ENCODE results near the gene PDXK. TPM values are rescaled to one million over a fixed set of nuclear protein-coding genes. Genes with fewer than 3 reads are reported as not detected.

PDXK gene
- total and polyA plus RNA-seq, 10 of the 15 experiments (the other 5 are each of a cell fraction or from before 2014, with no cell fraction given): 3.7 to 141 (median 60.0) TPM

DNA sequence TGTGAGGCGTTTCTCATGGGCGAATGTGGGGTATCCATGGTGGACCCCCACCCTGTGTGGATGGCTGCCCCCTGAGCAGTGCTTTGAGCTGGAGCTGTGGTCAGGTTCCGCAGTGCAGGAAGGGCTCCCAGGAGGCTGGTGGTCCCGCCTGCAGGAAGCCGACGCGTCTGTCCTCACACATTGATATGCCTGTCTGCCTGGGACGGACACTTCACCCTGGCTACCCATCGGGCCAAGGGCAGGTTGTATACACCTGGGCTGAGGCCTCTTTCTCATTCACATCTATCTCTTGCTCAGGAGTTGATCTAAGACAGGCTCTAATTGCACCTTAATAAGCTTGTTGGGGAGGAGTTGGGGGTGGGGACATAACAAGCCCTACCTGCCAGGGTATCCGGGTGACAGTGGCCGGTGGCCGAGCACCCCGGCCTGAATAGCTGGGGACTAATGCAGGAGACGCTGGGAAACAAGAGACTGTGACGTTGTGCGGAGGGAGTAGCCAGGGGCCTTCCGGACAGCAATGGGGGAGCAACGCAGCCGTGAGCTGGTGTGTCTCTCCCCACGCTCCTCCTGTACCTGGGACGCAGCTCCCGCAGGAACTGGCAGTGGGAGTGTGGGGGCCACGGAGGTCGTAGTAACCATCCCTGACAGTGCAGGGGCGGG, 21.7 kb downstream of the PDXK start:
- no peaks in the 10 kb centered on the region for H3K4me1 ChIP-seq (ENCODE audit: control insufficient read depth, insufficient read depth, low read length)
- in situ Hi-C loops (cut with MboI): no loop called here
- no TSS peak for BruUV-seq (replicated peaks)
- no peak overlapping the region for H3K4me2 ChIP-seq (ENCODE audit: control insufficient read depth, insufficient read depth)
- 75% methylated on average over 24 of the region's 25 CpGs for WGBS (ENCODE audit: insufficient coverage, insufficient replicate concordance, low lambda C conversion rate, missing lambda C conversion rate)
- SMC1A ChIA-PET (ENCODE audit: uncharacterized antibody, unreplicated experiment): no interaction called here
- no peaks in the 10 kb centered on the region; the same call in 1 of the 2 replicates for H4K20me1 ChIP-seq (ENCODE audit: control insufficient read depth, insufficient read depth)
- intact Hi-C loops (cut with micrococcal nuclease; ENCODE audit: unreplicated experiment): no loop called here
- no peaks in the 10 kb centered on the region for H3K79me2 ChIP-seq (ENCODE audit: control insufficient read depth, insufficient read depth, low read length)
- no peak for DNase-seq (ENCODE audit: low read depth, low spot score)
- no peak for TF ChIP-seq TCF3 (IDR thresholded peaks at IDR 0.05; ENCODE audit: borderline replicate concordance, insufficient read depth, low read depth, low read length)
- TF ChIP-seq POLR2A (IDR thresholded peaks at IDR 0.05; ENCODE audit: low read depth, low read length): peak; percentile 22; the same call in 1 of the 2 replicates
- no peak for TF ChIP-seq WRNIP1 (IDR thresholded peaks at IDR 0.05; ENCODE audit: borderline replicate concordance, low read depth, low read length)
- no peak for TF ChIP-seq ZNF622 (IDR thresholded peaks at IDR 0.05)
- TF ChIP-seq, protein P1, sequence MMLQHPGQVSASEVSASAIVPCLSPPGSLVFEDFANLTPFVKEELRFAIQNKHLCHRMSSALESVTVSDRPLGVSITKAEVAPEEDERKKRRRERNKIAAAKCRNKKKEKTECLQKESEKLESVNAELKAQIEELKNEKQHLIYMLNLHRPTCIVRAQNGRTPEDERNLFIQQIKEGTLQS (IDR thresholded peaks at IDR 0.05; ENCODE audit: borderline replicate concordance, extremely low read depth, low read depth, low read length): no peak
- no peak overlapping the region for H3K9ac ChIP-seq (ENCODE audit: control insufficient read depth, insufficient read depth, low read length)
- RAD21 ChIA-PET (ENCODE audit: unreplicated experiment): no interaction called here
- POLR2A ChIA-PET: no interaction called here
- no peaks in the 10 kb centered on the region for H3K27me3 ChIP-seq (replicated peaks in 1 of 2; ENCODE audit: control insufficient read depth in 2 of 2, insufficient read depth in 2 of 2, low read length in 1 of 2)
- H3K9me3 ChIP-seq (replicated peaks; ENCODE audit: control insufficient read depth, insufficient read depth, low read length): no peaks in the 10 kb centered on the region
- H3K4me3 ChIP-seq: no peak overlapping the region
- CTCF ChIA-PET: no interaction called here
- H2AFZ ChIP-seq (ENCODE audit: control insufficient read depth, low read depth, low read length): no peak overlapping the region
- peaks cover 11 to 22% of the 10 kb centered on the region in 2 experiments; a peak in 3 of 4 replicates for H3K36me3 ChIP-seq (ENCODE audit: control insufficient read depth in 2 of 2, insufficient read depth in 2 of 2, low read length in 1 of 2)
- no peak for FAIRE-seq
- H3K27ac ChIP-seq (ENCODE audit: control insufficient read depth, insufficient read depth): no peak overlapping the region
- peak; percentile 36; the same call in 2 of the 3 replicates for ATAC-seq

DNA sequence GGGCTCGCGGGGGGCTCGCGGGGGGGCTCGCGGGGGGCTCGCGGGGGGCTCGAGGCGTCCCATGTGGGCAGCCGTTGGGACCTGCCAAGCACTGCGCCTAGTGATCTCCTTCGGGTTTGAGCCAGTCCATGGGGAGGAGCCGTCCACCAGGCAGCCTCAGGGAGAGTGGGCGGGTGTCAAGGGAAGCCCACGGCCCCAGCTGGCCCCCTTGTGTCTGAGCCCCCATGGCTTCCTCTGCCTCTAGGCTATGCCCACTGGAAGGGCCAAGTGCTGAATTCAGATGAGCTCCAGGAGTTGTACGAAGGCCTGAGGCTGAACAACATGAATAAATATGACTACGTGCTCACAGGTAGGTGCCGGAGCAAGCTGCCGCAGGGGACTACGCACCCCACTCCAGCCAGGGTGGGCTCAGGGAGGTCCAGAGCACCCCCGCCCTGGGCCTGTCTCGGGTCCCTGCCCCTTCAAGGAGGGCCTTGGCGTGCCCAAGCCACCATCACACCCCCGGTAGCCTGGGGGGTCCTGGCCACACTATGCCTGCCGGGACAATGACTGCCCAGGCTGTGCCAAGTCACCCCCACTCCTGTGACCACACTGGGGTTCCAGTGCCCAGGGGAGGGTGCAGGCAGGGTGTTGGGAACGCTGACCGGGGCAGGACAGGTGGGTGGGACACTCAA, 22.6 kb downstream of the PDXK start:
- H2AFZ ChIP-seq (ENCODE audit: control insufficient read depth, low read depth, low read length): no peak overlapping the region
- H4K20me1 ChIP-seq (ENCODE audit: control insufficient read depth, insufficient read depth): no peaks in the 10 kb centered on the region
- POLR2A ChIA-PET: no interaction called here
- no peak for ATAC-seq
- no peaks in the 10 kb centered on the region for H3K4me1 ChIP-seq (ENCODE audit: control insufficient read depth, insufficient read depth, low read length)
- no peak for DNase-seq (ENCODE audit: low read depth, low spot score)
- H3K4me3 ChIP-seq: no peak overlapping the region
- RAD21 ChIA-PET (ENCODE audit: unreplicated experiment): no interaction called here
- no peaks in the 10 kb centered on the region for H3K79me2 ChIP-seq (ENCODE audit: control insufficient read depth, insufficient read depth, low read length)
- FAIRE-seq: no peak
- 83% methylated on average over 16 of the region's 28 CpGs for WGBS (ENCODE audit: insufficient coverage, insufficient replicate concordance, low lambda C conversion rate, missing lambda C conversion rate)
- H3K9me3 ChIP-seq (replicated peaks; ENCODE audit: control insufficient read depth, insufficient read depth, low read length): no peaks in the 10 kb centered on the region
- intact Hi-C loops (cut with micrococcal nuclease; ENCODE audit: unreplicated experiment): no loop called here
- TF ChIP-seq POLR2AphosphoS5 (IDR thresholded peaks at IDR 0.05; ENCODE audit: low read length) (no peak), SRF (IDR thresholded peaks at IDR 0.05; ENCODE audit: low read depth in 2 of 2, low read length in 2 of 2) (no peak), TCF12 (IDR thresholded peaks at IDR 0.05; ENCODE audit: low read depth, low read length) (no peak), MEF2A (IDR thresholded peaks at IDR 0.05; ENCODE audit: insufficient read depth, low read depth, low read length) (no peak), POU2F2 (IDR thresholded peaks at IDR 0.05; ENCODE audit: borderline replicate concordance, low read depth, low read length) (no peak), STAT1 (conservative IDR thresholded peaks at IDR 0.05) (no peak)
- no peak overlapping the region for H3K4me2 ChIP-seq (ENCODE audit: control insufficient read depth, insufficient read depth)
- CTCF ChIA-PET: no interaction called here
- in situ Hi-C loops (cut with MboI): no loop called here
- no peaks in the 10 kb centered on the region for H3K27me3 ChIP-seq (replicated peaks in 1 of 2; ENCODE audit: control insufficient read depth in 2 of 2, insufficient read depth in 2 of 2, low read length in 1 of 2)
- H3K27ac ChIP-seq (ENCODE audit: control insufficient read depth, insufficient read depth): no peak overlapping the region
- no TSS peak for BruUV-seq (replicated peaks)
- no peak overlapping the region for H3K9ac ChIP-seq (ENCODE audit: control insufficient read depth, insufficient read depth, low read length)
- peaks cover 16 to 21% of the 10 kb centered on the region in 2 experiments; a peak in 3 of 4 replicates for H3K36me3 ChIP-seq (ENCODE audit: control insufficient read depth in 2 of 2, insufficient read depth in 2 of 2, low read length in 1 of 2)
- SMC1A ChIA-PET (ENCODE audit: uncharacterized antibody, unreplicated experiment): no interaction called here

Data from GM12878 (cell line).